GM19099 (cell line): Measurements from ENCODE around the gene IKZF3.

Experiments
- POLR2A ChIP-seq: IDR thresholded peaks from 3 replicates; pipeline ENCODE4 v1.6.1; 2011; ENCODE audit warnings: low read depth; ENCODE audit not compliant: insufficient read length; ENCODE audit errors: extremely low read depth

IKZF3 gene

GRCh38 chr17:39711851-39712250 is 152.3 kb downstream of the IKZF3 start:
- TF ChIP-seq POLR2A = no peak

GRCh38 chr17:39709998-39710964 is 153.8 kb downstream of the IKZF3 start:
- no peak for TF ChIP-seq POLR2A

- TF ChIP-seq POLR2A = no peak
These were observed 154.7 kb downstream of the IKZF3 start for GRCh38 chr17:39709319-39709997.
